Activated CD8-positive, alpha-beta memory T cell treated with anti-CD3 and anti-CD28 coated beads for 36 hours (primary cell): Measurements from ENCODE around the gene NAALADL2. TPM values are rescaled to one million over a fixed set of nuclear protein-coding genes. Genes with fewer than 3 reads are reported as not detected.
"Not testable (repeated sequence)": the region's sequence is repeated elsewhere in the genome, so short reads cannot be mapped to it uniquely, and the experiment has no call there.

ENCODE experiments used
- CTCF ChIA-PET: fragments of 350-600 bp; sonication (Branson Sonifier 250); formaldehyde crosslinking; loops from one replicate; lab custom pipeline; 2021; ENCODE audit warnings: antibody characterized with exemption; lab: Charles Lee
- POLR2A ChIA-PET: fragments of 350-600 bp; sonication (Branson Sonifier 250); formaldehyde crosslinking; loops from one replicate; lab custom pipeline; 2021; ENCODE audit warnings: antibody characterized with exemption; lab: Charles Lee
- total RNA-seq, 2 experiments: library from RNA; stranded (reverse); gene quantifications; one replicate each; pipeline ENCODE4 v1.2.3, GENCODE V29; 2021

The NAALADL2 gene
- total RNA-seq, 2 experiments from 2014 or later = not detected

DNA sequence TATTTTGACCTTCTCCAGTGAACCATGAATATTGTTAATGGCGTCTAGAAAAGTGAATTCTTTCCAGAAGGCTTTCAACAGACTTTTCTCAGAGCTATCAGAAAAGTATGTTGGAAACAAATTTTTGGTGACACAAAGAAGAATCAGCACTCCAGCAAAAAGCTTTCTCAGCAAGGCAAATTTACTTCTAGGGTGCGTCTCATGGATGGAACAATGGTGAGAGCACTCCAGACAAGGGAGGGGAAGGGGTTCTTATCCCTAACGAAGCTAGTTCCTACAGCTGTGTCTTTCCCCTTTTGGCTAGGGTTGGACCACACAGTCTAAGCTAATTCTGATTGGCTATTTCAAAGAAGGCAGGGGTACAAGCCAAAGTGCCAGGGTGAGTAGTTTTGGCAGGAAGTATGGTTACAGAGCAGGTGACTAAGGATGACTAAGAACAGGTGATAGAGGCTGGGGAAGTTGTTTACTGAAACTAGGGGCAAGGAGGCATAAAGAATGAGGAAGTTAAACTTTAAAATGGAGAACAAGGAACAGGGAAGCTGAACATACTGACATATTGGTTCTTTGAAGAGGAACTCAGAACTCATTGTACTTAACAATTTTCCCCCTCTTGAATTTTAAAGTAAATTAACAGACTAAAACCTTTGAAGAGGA lies 959.8 kb downstream of the NAALADL2 start:
- ChIA-PET POLR2A (no interaction called here), CTCF (no interaction called here)

DNA sequence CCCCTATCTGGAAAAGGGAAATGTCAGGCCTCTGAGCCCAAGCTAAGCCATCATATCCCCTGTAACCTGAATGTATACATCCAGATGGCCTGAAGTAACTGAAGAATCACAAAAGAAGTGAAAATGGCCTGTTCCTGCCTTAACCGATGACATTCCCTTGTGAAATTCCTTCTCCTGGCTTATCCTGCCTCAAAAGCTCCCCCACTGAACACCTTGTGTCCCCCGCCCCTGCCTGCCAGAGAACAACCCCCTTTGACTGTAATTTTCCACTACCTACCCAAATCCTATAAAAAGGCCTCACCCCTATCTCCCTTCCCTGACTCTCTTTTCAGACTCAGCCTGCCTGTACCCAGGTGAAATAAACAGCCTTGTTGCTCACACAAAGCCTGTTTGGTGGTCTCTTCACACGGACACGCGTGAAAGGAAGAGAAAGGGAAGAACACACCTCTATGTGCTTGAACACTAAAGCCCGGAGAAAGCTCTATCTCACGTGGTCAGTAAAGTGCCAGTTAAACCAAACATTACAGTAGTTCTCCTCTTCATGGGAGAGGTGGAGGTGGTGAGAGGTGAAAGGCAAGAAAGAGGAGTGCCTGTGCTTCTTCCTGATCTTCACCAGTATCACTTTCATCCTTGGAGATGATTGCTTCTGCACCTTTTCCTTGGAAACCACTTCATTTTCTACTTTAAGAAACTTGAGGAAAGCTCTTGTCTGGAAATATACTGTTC lies 963.8 kb downstream of the NAALADL2 start:
- POLR2A ChIA-PET, CTCF ChIA-PET: not testable (repeated sequence)

- POLR2A ChIA-PET = not testable (repeated sequence)
Observed at GRCh38 chr3:175825016-175825580, 966.0 kb downstream of the NAALADL2 start.

DNA sequence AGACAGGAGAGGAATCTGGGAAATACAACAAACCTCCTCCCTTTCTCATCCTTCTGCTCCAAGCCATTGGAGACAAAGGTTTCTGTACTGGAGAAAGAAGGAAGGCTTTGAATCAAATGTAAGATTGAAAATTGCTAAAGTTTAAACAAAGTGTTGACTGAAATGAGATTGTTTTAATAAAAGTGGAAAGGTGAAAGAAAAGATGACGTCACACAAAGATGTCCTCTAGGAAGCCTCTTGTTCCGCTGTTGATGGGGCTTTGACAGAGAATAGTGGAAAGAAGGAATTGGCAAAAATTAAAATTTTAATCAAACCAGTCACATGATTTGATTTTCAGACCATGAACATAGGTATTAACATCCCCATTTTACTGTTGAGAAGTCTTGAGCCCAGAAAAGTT lies 967.6 kb downstream of the NAALADL2 start:
- ChIA-PET CTCF (no interaction called here), POLR2A (no interaction called here)

More at GRCh38 chr3:175825016-175825580, 966.0 kb downstream of the NAALADL2 start:
- CTCF ChIA-PET = not testable (repeated sequence)

GRCh38 chr3:175829809-175830208 lies 970.7 kb downstream of the NAALADL2 start:
- CTCF ChIA-PET, POLR2A ChIA-PET: not testable (repeated sequence)

GRCh38 chr3:175835763-175836162 lies 976.6 kb downstream of the NAALADL2 start:
- POLR2A ChIA-PET, CTCF ChIA-PET: not testable (repeated sequence)

DNA sequence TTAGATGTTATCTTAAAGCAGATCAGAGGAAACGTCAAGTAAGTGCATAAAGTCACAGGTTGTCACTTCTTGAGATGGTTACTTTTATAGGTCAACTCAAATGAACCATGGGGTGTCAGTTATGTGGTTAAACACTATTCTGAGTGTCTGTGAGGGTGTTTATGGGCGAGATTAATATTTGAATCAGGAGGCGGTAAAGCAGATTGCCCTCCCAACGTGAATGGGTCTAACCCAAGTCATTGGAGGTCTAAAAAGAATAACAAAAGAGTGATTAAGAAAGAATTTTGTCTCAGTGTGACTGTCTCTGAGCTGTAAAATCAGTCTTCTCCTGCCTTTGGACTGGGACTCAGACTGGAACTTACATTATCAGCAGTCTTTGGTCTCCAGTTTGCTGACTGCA lies 977.5 kb downstream of the NAALADL2 start:
- ChIA-PET CTCF (no interaction called here), POLR2A (no interaction called here)

GRCh38 chr3:175837962-175838361 lies 978.8 kb downstream of the NAALADL2 start:
- ChIA-PET CTCF (no interaction called here), POLR2A (no interaction called here)

GRCh38 chr3:175839366-175840005 lies 980.4 kb downstream of the NAALADL2 start:
- POLR2A ChIA-PET = no interaction called here
- CTCF ChIA-PET = no interaction called here

GRCh38 chr3:175851541-175851940 lies 992.4 kb downstream of the NAALADL2 start:
- CTCF ChIA-PET = no interaction called here
- POLR2A ChIA-PET = no interaction called here

DNA sequence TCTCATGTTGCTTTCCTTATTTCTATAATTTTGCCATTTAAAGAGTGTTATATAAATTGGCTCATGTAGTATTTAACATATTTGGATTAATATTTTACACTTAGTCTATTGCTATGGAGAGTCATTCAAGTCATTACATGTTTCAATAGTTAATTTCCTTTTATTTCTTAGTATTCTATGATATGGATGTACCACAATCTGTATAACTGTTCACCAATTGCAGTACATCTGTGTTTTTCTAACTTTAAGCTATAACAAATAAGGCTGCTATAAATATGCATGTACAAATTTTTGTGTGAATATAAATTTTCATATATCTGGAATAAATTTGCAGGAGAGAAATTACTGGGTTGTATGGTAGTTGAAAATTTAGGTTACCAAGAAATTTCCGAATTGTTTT lies 993.4 kb downstream of the NAALADL2 start:
- ChIA-PET POLR2A (no interaction called here), CTCF (no interaction called here)

GRCh38 chr3:175857666-175858270 lies 998.6 kb downstream of the NAALADL2 start:
- ChIA-PET CTCF (no interaction called here), POLR2A (no interaction called here)
